Measurements from ENCODE around the gene CNIH3. TPM values are rescaled to one million over a fixed set of nuclear protein-coding genes. Genes with fewer than 3 reads are reported as not detected.

Gene CNIH3
- total RNA-seq, 1 donor = 3.9 TPM

- DNase-seq (ENCODE audit: low read depth) = peak; percentile 57
- no peak overlapping the region for H3K4me3 ChIP-seq (ENCODE audit: low read depth, low read length)
Observed at GRCh38 chr1:224727351-224728289, 111.5 kb downstream of the CNIH3 start.

GRCh38 chr1:224730540-224730939 lies 114.4 kb downstream of the CNIH3 start:
- DNase-seq (ENCODE audit: low read depth) = peak; percentile 18
- TF ChIP-seq CTCF (IDR thresholded peaks at IDR 0.05; ENCODE audit: insufficient read depth, low read depth, low read length) = no peak
- H3K4me3 ChIP-seq (ENCODE audit: low read depth, low read length) = no peak overlapping the region

More at GRCh38 chr1:224727351-224728289, 111.5 kb downstream of the CNIH3 start:
- no peak for TF ChIP-seq CTCF (IDR thresholded peaks at IDR 0.05; ENCODE audit: insufficient read depth, low read depth, low read length)

- no peak for TF ChIP-seq CTCF (IDR thresholded peaks at IDR 0.05; ENCODE audit: insufficient read depth, low read depth, low read length)
- no peak overlapping the region for H3K4me3 ChIP-seq (ENCODE audit: low read depth, low read length)
Observed at GRCh38 chr1:224730965-224731364, 114.8 kb downstream of the CNIH3 start.

GRCh38 chr1:224731633-224732032 lies 115.5 kb downstream of the CNIH3 start:
- TF ChIP-seq CTCF (IDR thresholded peaks at IDR 0.05; ENCODE audit: insufficient read depth, low read depth, low read length) = no peak
- no peak overlapping the region for H3K4me3 ChIP-seq (ENCODE audit: low read depth, low read length)
- no peak for DNase-seq (ENCODE audit: low read depth)

More at GRCh38 chr1:224730965-224731364, 114.8 kb downstream of the CNIH3 start:
- peak; percentile 63 for DNase-seq (ENCODE audit: low read depth)

GRCh38 chr1:224732377-224733026 lies 116.4 kb downstream of the CNIH3 start:
- no peak overlapping the region for H3K4me3 ChIP-seq (ENCODE audit: low read depth, low read length)
- TF ChIP-seq CTCF (IDR thresholded peaks at IDR 0.05; ENCODE audit: insufficient read depth, low read depth, low read length) = no peak

GRCh38 chr1:224733027-224733911 lies 117.2 kb downstream of the CNIH3 start:
- DNase-seq (ENCODE audit: low read depth) = peak; percentile 59
- TF ChIP-seq CTCF (IDR thresholded peaks at IDR 0.05; ENCODE audit: insufficient read depth, low read depth, low read length) = no peak

More at GRCh38 chr1:224732377-224733026, 116.4 kb downstream of the CNIH3 start:
- no peak for DNase-seq (ENCODE audit: low read depth)

More at GRCh38 chr1:224733027-224733911, 117.2 kb downstream of the CNIH3 start:
- no peak overlapping the region for H3K4me3 ChIP-seq (ENCODE audit: low read depth, low read length)

Data from fibroblast of villous mesenchyme (primary cell).